ENCODE measurements around the gene GPS1.

GPS1 gene

DNA sequence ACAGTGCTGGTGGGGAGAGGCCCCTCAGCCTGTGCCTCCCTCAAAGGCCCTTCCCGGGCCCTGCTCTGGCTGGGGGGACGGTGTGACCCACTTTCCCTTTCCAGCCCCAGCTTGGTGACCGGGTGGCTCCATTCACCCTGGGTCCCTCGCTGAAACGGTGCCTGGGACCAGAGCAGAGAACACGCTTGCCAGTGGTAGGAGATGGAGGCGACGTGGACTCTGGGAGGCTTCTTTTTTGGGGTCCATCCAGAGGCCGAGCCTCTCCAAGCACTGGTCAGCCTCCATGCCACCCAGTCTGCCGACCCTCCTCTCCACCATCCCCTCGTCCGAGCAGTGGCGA is 36.8 kb upstream of the GPS1 start:
- H3K4me3 ChIP-seq (ENCODE audit: control insufficient read depth, low read depth, low read length), result no peak overlapping the region
- DNase-seq (ENCODE audit: low read depth), result no peak
- no peak for TF ChIP-seq CTCF (conservative IDR thresholded peaks at IDR 0.05; ENCODE audit: control insufficient read depth, insufficient read depth, low read depth, low read length)

GRCh38 chr17:82015311-82015971 is 36.3 kb upstream of the GPS1 start:
- H3K4me3 ChIP-seq (ENCODE audit: control insufficient read depth, low read depth, low read length), result no peak overlapping the region

GRCh38 chr17:82016061-82016874 is 35.4 kb upstream of the GPS1 start:
- no peak overlapping the region for H3K4me3 ChIP-seq (ENCODE audit: control insufficient read depth, low read depth, low read length)
- no peak for DNase-seq (ENCODE audit: low read depth)
- TF ChIP-seq CTCF (conservative IDR thresholded peaks at IDR 0.05; ENCODE audit: control insufficient read depth, insufficient read depth, low read depth, low read length), result no peak

More at GRCh38 chr17:82015311-82015971, 36.3 kb upstream of the GPS1 start:
- no peak for DNase-seq (ENCODE audit: low read depth)
- TF ChIP-seq CTCF (conservative IDR thresholded peaks at IDR 0.05; ENCODE audit: control insufficient read depth, insufficient read depth, low read depth, low read length), result no peak

DNA sequence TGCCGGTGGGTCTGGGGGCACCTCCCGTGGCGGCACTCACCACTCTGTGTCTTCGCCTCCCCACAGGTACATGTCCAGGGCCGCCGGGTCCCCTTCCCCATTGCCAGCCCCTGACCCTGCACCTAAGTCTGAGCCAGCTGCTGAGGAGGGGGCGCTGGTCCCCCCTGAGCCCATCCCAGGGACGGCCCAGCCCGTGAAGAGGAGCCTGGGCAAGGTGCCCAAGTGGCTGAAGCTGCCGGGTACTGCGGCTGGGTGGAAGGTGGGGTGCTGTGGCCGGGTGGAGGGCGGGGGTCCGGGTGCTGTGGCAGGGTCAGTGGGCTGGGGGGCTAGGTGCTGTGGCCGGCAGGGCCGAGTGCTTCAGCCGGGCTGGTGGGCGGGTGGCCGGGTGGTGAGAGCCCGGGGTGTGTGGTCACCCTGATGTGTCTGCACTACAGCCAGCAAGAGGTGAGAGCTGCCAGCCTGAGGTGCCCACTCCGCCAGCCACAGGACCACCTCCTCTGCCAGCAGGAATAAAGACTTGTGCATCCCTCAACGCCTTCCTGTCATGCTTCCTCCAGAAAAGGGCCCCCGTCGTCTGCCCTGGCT is 34.7 kb upstream of the GPS1 start:
- no peak overlapping the region for H3K4me3 ChIP-seq (ENCODE audit: control insufficient read depth, low read depth, low read length)
- TF ChIP-seq CTCF (conservative IDR thresholded peaks at IDR 0.05; ENCODE audit: control insufficient read depth, insufficient read depth, low read depth, low read length), result no peak
- no peak for DNase-seq (ENCODE audit: low read depth)

DNA sequence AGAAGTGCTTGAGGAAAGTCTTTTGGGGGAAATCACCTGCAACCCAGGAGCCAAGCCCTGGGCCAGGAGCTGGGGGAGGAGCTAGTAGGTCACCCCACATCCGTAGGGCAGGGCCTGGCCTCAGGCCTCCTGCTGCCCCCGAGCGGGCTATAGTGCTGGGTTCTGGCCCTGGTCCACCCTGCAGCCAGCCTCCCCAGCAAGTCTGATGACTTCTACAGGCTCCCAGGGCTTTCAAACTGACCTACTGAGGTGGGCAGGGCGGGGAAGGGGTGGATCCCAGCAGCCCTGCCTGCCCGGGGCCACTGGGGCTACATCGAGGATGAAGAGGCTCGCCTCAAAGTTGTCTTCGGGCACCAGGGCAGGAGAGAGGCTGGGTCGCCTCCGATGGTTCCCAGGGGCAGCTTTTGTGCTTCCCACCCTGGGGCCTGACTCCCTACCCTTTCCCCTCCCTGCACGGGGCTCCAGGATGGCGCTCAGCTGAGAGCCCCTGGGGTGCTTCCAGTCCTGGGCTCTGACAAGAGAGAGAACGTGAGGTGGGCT is 34.0 kb upstream of the GPS1 start:
- no peak for DNase-seq (ENCODE audit: low read depth)
- TF ChIP-seq CTCF (conservative IDR thresholded peaks at IDR 0.05; ENCODE audit: control insufficient read depth, insufficient read depth, low read depth, low read length), result no peak
- H3K4me3 ChIP-seq (ENCODE audit: control insufficient read depth, low read depth, low read length), result no peak overlapping the region

DNA sequence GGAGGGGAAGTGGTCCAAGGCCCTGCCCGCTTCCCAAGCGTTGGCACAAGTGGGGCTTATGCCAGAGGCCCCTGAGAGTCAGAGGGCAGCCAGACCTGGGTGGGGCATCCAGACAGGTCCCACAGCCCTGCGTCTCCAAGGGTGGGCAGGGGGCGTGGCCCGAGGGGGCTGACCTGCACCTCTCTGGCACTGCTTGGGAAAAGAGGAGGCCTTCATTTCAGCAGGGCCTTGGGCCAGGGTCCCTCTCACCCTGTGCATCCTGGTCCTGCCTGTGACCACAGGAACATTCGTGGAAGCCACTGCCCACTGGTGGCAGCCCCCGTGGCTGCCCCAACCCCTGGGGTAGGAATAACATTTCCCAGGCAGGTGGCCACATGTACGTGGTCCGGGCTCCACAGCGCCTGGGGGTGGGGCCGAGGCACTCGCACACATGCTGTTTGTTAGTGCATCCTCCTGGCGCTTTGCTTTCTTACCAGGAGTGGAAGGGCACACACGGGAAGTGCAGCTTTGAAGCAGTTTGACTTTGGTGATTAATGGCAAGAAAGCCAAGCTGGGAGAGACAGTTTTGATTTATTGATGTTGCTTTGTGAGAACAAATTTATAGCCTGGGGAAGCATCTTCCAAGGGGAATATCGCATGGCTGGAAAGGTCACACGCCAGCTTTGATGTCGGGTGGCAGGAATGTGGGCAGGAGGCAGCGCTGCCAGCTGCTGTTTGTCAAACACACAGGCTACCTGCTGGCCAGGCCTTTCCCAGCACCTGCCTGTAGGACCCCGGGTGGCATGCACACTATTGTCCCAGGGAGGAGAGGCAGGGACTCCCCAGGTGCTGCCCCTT is 33.3 kb upstream of the GPS1 start:
- TF ChIP-seq CTCF (conservative IDR thresholded peaks at IDR 0.05; ENCODE audit: control insufficient read depth, insufficient read depth, low read depth, low read length), result no peak
- no peak for DNase-seq (ENCODE audit: low read depth)
- H3K4me3 ChIP-seq (ENCODE audit: control insufficient read depth, low read depth, low read length), result no peak overlapping the region
